ENCODE data around the gene TGIF1.

Gene TGIF1

GRCh38 chr18:3494245-3494526 is 44.2 kb downstream of the TGIF1 start:
- peaks cover 5% of the 10 kb centered on the region for H3K27me3 ChIP-seq (replicated peaks; ENCODE audit: control insufficient read depth, insufficient read depth, low read length, poor library complexity, severe bottlenecking)
- no peak for DNase-seq
- no peaks in the 10 kb centered on the region for H3K36me3 ChIP-seq (ENCODE audit: control insufficient read depth, insufficient read depth, low read length)
- H3K9me3 ChIP-seq (ENCODE audit: control insufficient read depth, low read length), result no peaks in the 10 kb centered on the region
- H3K27ac ChIP-seq (ENCODE audit: insufficient read depth, low read length, poor library complexity, severe bottlenecking), result no peak overlapping the region
- peaks cover 3% of the 10 kb centered on the region for H3K4me1 ChIP-seq (ENCODE audit: control insufficient read depth, insufficient read depth, low read length, poor library complexity, severe bottlenecking)
- H3K4me3 ChIP-seq (ENCODE audit: insufficient read depth, low read depth, low read length, poor library complexity, severe bottlenecking), result no peak overlapping the region

GRCh38 chr18:3494569-3494968 is 44.6 kb downstream of the TGIF1 start:
- Histone ChIP-seq H3K27me3 (replicated peaks; ENCODE audit: control insufficient read depth, insufficient read depth, low read length, poor library complexity, severe bottlenecking) (peaks cover 9% of the 10 kb centered on the region), H3K4me1 (ENCODE audit: control insufficient read depth, insufficient read depth, low read length, poor library complexity, severe bottlenecking) (peaks cover 3% of the 10 kb centered on the region), H3K36me3 (ENCODE audit: control insufficient read depth, insufficient read depth, low read length) (no peaks in the 10 kb centered on the region), H3K9me3 (ENCODE audit: control insufficient read depth, low read length) (no peaks in the 10 kb centered on the region), H3K4me3 (ENCODE audit: insufficient read depth, low read depth, low read length, poor library complexity, severe bottlenecking) (no peak overlapping the region), H3K27ac (ENCODE audit: insufficient read depth, low read length, poor library complexity, severe bottlenecking) (no peak overlapping the region)
- DNase-seq, result no peak

DNA sequence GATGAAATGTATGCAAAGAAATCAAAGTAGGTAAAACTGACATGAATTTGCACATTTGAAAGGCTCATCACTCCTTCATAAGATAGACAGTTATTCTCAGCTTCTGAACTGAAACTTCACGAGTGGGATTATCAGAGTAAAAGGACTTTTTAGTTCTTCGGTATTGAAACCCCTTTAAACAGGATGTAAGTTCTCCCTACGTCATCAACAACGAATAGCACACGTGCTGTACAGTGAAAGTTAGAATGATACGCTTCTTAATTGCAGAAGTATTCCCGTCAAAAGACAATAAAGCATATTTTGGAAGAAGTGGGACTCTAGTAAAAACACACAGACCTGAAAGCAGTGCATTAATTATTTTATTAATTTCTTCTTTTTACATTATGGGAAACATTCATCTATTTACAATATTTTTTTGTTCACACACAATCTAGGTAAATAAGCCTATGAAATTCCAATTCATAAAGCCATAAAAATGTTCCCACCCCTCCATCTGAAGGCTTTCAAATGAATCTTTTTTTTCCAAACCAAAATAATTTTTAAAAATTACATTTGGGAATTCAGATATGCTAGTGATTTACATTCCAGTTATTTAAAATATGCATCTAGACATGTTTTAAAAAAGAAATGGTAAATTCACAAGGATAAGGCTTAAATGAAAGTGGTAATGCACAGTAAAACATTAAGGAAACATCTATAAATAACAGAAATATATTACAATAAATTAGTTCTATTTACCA is 45.9 kb downstream of the TGIF1 start:
- DNase-seq, result no peak

GRCh38 chr18:3498698-3499471 is 48.9 kb downstream of the TGIF1 start:
- no peak overlapping the region for H3K27ac ChIP-seq (ENCODE audit: insufficient read depth, low read length, poor library complexity, severe bottlenecking)
- H3K4me3 ChIP-seq (ENCODE audit: insufficient read depth, low read depth, low read length, poor library complexity, severe bottlenecking), result peak overlapping the region; percentile 14
- H3K4me1 ChIP-seq (ENCODE audit: control insufficient read depth, insufficient read depth, low read length, poor library complexity, severe bottlenecking), result peaks cover 3% of the 10 kb centered on the region
- no peak for DNase-seq
- no peaks in the 10 kb centered on the region for H3K36me3 ChIP-seq (ENCODE audit: control insufficient read depth, insufficient read depth, low read length)
- H3K9me3 ChIP-seq (ENCODE audit: control insufficient read depth, low read length), result no peaks in the 10 kb centered on the region
- peaks cover 10% of the 10 kb centered on the region for H3K27me3 ChIP-seq (replicated peaks; ENCODE audit: control insufficient read depth, insufficient read depth, low read length, poor library complexity, severe bottlenecking)

More for the DNA sequence above, 45.9 kb downstream of the TGIF1 start:
- H3K36me3 ChIP-seq (ENCODE audit: control insufficient read depth, insufficient read depth, low read length), result no peaks in the 10 kb centered on the region
- H3K9me3 ChIP-seq (ENCODE audit: control insufficient read depth, low read length), result no peaks in the 10 kb centered on the region
- no peak overlapping the region for H3K4me3 ChIP-seq (ENCODE audit: insufficient read depth, low read depth, low read length, poor library complexity, severe bottlenecking)
- H3K4me1 ChIP-seq (ENCODE audit: control insufficient read depth, insufficient read depth, low read length, poor library complexity, severe bottlenecking), result peaks cover 3% of the 10 kb centered on the region
- no peak overlapping the region for H3K27ac ChIP-seq (ENCODE audit: insufficient read depth, low read length, poor library complexity, severe bottlenecking)
- peaks cover 10% of the 10 kb centered on the region for H3K27me3 ChIP-seq (replicated peaks; ENCODE audit: control insufficient read depth, insufficient read depth, low read length, poor library complexity, severe bottlenecking)

DNA sequence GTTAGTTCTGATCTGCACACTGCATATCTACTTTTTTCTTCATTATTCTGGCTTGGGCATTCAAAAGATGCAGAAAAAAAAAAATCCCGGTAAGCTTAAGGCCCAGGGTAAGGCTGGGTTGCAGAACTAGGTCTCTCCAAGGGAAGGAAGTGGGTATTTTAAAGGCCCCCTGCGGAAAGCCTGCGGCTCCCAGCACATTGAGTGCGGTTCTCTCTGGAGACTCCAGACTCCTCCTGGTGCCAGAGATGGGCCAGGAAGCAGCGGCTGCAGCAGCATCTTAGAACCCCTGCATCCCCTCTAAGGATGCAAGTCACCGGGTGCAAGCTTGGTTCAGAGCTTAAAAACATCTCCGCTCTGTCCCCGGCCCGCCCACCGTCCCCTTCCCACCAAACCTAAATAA is 49.5 kb downstream of the TGIF1 start:
- Histone ChIP-seq H3K9me3 (ENCODE audit: control insufficient read depth, low read length) (no peaks in the 10 kb centered on the region), H3K36me3 (ENCODE audit: control insufficient read depth, insufficient read depth, low read length) (no peaks in the 10 kb centered on the region), H3K4me3 (ENCODE audit: insufficient read depth, low read depth, low read length, poor library complexity, severe bottlenecking) (no peak overlapping the region), H3K4me1 (ENCODE audit: control insufficient read depth, insufficient read depth, low read length, poor library complexity, severe bottlenecking) (peaks cover 3% of the 10 kb centered on the region), H3K27ac (ENCODE audit: insufficient read depth, low read length, poor library complexity, severe bottlenecking) (no peak overlapping the region), H3K27me3 (replicated peaks; ENCODE audit: control insufficient read depth, insufficient read depth, low read length, poor library complexity, severe bottlenecking) (peaks cover 10% of the 10 kb centered on the region)
- DNase-seq, result no peak

DNA sequence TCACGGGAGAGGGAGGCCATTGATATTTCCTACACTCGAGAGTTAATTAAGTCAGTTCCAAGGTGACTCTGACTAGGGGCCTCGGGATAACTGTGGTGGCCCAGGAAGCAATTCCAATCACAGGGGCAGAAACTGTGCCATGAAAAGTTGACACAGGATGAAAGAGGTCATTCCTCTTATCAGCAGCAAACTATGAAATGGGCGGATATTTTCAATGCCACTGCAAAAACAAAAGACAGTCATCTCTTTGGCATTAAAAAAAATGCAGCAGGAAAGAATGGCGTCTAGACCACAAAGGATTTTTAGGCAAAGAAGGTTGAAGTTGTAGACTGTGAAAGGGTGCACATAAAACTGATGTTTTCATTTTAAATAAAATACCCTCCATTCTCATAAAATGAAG is 50.0 kb downstream of the TGIF1 start:
- H3K4me3 ChIP-seq (ENCODE audit: insufficient read depth, low read depth, low read length, poor library complexity, severe bottlenecking), result no peak overlapping the region
- H3K27ac ChIP-seq (ENCODE audit: insufficient read depth, low read length, poor library complexity, severe bottlenecking), result no peak overlapping the region
- H3K27me3 ChIP-seq (replicated peaks; ENCODE audit: control insufficient read depth, insufficient read depth, low read length, poor library complexity, severe bottlenecking), result peaks cover 10% of the 10 kb centered on the region
- DNase-seq, result no peak
- H3K9me3 ChIP-seq (ENCODE audit: control insufficient read depth, low read length), result no peaks in the 10 kb centered on the region
- peaks cover 3% of the 10 kb centered on the region for H3K4me1 ChIP-seq (ENCODE audit: control insufficient read depth, insufficient read depth, low read length, poor library complexity, severe bottlenecking)
- no peaks in the 10 kb centered on the region for H3K36me3 ChIP-seq (ENCODE audit: control insufficient read depth, insufficient read depth, low read length)

DNA sequence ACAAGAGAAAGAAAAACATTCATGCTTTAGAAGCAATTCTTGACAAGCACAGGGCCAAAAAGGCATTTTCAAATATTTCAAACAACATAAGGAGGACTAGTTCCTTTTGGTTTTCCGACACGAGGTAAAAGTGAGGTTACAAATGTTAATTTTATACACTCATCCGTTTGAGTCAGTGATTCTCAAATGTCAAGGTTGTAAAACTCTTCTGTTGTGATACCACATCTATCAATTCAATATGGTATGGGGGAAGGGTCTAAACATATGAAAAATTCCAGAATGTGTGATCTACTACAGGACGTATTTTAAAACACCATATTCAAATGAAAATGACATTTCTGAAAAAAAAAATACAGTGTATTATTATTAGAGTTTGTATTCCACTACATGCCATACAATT is 52.7 kb downstream of the TGIF1 start:
- Histone ChIP-seq H3K9me3 (ENCODE audit: control insufficient read depth, low read length) (no peaks in the 10 kb centered on the region), H3K4me1 (ENCODE audit: control insufficient read depth, insufficient read depth, low read length, poor library complexity, severe bottlenecking) (peaks cover 3% of the 10 kb centered on the region), H3K27ac (ENCODE audit: insufficient read depth, low read length, poor library complexity, severe bottlenecking) (no peak overlapping the region), H3K36me3 (ENCODE audit: control insufficient read depth, insufficient read depth, low read length) (no peaks in the 10 kb centered on the region), H3K4me3 (ENCODE audit: insufficient read depth, low read depth, low read length, poor library complexity, severe bottlenecking) (no peak overlapping the region), H3K27me3 (replicated peaks; ENCODE audit: control insufficient read depth, insufficient read depth, low read length, poor library complexity, severe bottlenecking) (peaks cover 10% of the 10 kb centered on the region)
- DNase-seq, result no peak

DNA sequence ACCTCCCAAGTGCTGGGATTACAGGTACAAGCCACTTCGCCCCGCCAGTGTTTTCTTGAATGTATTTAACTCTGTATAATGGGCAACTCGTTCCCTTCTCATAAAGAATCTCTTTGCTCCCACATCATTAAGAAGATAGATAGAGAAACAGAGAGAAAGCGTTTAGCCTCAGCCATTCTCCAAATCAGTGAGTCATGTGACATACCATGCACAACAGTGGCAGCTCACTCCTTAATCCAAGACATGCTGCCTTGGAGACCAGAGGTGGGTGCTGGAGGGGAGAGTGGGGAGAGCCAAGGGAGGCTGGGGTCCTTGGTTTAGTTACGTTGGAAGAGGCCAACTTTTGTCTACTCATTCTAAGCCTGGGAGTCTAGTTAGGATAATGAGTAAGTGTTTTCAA is 54.7 kb downstream of the TGIF1 start:
- Histone ChIP-seq H3K36me3 (ENCODE audit: control insufficient read depth, insufficient read depth, low read length) (no peaks in the 10 kb centered on the region), H3K27me3 (replicated peaks; ENCODE audit: control insufficient read depth, insufficient read depth, low read length, poor library complexity, severe bottlenecking) (peaks cover under 1% of the 10 kb centered on the region), H3K4me1 (ENCODE audit: control insufficient read depth, insufficient read depth, low read length, poor library complexity, severe bottlenecking) (no peaks in the 10 kb centered on the region), H3K4me3 (ENCODE audit: insufficient read depth, low read depth, low read length, poor library complexity, severe bottlenecking) (no peak overlapping the region), H3K27ac (ENCODE audit: insufficient read depth, low read length, poor library complexity, severe bottlenecking) (no peak overlapping the region), H3K9me3 (ENCODE audit: control insufficient read depth, low read length) (no peaks in the 10 kb centered on the region)
- DNase-seq, result no peak

DNA sequence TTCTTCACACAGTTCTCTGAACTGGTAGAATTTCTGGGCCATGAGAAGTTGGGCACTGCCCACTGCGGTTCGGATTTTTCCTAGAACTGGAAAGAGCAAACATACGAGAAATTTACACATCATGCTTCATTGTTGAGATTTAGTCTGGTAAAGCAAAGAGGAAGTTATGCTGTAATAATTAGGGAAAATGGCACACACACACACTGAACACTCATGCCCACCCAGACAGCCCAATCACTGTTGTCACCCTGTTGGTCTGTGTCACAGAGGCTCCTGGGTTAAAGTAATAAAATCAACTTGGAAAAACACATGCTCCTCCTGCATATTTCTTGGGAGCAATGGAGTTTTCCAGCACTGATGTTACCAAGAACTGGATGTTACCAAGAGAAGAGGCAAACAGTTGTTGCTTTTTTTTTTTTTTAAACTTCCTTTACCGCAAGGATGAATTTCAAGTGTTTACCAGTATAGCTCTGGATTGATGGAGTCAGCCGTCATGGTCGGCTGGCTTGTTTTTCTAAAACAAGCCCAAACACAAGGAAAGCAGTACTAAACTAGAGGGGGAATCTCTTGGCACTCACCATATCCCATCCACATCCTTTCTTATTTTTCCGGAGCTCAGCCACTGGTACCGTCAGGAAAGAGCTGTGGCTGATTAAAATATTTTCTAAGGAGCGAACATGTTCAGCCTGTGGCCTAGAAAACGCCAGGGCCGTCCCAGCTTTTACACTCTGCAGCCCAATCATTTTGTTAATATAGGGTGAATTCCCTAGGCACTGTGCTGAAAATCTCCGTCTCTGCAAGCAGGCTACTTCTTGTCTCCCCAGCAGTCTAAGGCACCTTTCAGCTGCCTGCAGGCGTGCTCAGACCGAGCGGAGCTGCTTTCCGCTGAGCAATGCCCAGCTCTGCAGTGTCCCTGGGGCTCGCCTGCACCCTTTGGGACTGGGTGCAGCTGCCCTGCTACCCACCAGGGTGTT is 58.9 kb downstream of the TGIF1 start:
- H3K4me3 ChIP-seq (ENCODE audit: insufficient read depth, low read depth, low read length, poor library complexity, severe bottlenecking), result no peak overlapping the region
- no peaks in the 10 kb centered on the region for H3K4me1 ChIP-seq (ENCODE audit: control insufficient read depth, insufficient read depth, low read length, poor library complexity, severe bottlenecking)
- no peak overlapping the region for H3K27ac ChIP-seq (ENCODE audit: insufficient read depth, low read length, poor library complexity, severe bottlenecking)
- no peaks in the 10 kb centered on the region for H3K27me3 ChIP-seq (replicated peaks; ENCODE audit: control insufficient read depth, insufficient read depth, low read length, poor library complexity, severe bottlenecking)
- no peaks in the 10 kb centered on the region for H3K9me3 ChIP-seq (ENCODE audit: control insufficient read depth, low read length)
- no peak for DNase-seq
- H3K36me3 ChIP-seq (ENCODE audit: control insufficient read depth, insufficient read depth, low read length), result no peaks in the 10 kb centered on the region

All from effector memory CD4-positive, alpha-beta T cell (primary cell).